Stimulated activated CD8-positive, alpha-beta memory T cell treated with anti-CD3 and anti-CD28 coated beads, Interleukin-15, amount 100 ng/mL, for 48 hours (primary cell): ENCODE results near the gene SOX10.

Source experiments
- DNase-seq, 2 donors: peaks; one replicate each; pipeline ENCODE4 v3.0.0-alpha.2; 2020; ENCODE audit warnings: low read depth in 2 of 2

SOX10 gene

DNA sequence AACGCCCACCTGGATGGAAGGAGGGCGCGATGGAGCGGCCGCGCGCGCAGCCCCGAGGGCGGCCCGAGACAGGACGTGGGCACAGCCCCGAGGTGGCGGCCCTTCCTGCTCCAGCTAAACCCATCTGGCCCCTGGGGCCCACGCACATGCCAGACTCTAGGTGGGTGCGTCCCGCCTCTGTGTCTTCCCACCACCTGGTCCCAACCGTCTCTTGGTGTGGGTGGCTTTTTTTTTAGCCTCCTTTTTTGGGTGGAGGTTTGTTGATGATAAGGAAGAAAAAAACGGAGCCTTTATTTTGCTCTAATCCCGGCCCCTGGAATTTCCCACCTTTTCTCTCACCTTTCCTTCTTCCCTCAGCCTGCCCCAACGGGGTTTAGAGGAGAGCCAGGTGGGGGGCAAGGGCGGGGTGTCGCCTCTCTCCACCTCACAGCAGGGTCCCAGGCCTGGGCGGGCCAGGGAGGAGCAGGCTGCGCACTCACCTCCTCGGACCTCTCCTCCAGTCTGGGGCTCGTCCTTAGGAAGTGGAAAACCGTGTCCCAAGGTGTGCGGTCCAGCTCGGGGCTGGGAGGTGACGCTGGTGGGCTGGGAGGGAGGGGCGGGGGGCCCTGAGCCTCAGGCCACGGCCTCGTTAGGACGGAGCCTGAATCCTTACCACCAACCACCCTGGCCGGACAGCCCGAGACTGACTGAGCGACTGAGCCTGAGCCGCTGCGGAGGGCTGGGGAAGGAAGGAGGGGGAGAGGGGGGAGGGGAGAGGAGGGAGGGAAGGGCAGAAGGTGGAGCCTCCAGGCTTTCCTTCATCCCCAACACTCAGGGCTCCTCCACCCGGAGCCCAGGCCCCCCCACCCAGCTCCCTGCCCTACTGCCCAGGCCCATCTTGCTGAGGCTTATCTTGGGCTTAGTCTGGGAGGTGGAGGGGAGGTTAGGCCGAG, at the start of gene SOX10:
Gene SOX10 (minus strand): TSS at position 696 of the 932 bp plus-strand sequence. CDS start 771 bp downstream, outside the sequence.
- DNase-seq = no peak

DNA sequence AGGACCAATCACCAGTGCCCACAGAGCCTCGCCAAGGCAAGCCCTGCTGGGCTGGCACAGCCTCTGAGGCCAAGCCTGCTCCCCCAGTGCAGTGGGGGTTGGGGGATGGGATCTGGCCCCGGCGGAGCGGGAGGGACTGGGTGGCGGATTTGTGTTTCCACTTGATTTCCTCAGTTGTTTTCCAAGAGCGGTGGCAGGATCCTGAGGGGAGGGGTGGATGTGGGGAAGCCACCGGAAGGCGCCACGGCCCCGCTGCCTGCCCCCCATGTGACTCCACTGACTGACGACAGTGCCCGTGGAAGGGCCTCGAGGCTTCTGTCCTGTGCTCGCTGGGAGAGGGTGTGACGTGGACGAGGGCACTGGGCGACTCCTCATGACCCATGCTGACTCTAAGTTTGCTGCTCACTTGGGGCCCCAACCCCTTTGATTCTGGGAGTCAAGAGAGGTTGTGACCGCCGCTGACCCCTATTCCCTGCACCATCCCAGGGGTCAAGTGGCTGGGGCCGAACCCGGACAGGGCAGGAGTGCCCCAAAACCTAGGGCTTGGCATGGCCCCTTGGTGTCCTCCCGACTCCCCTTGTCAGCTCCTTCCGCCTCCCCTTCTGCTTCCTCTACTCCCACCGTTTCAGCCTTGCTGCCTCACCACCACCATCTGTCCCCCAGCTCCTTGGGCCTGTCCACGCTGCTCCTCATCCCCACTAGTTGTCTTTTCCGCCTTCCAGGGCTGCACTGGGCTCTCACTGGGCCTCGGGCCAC, 49.3 kb upstream of the SOX10 start:
- DNase-seq = no peak

DNA sequence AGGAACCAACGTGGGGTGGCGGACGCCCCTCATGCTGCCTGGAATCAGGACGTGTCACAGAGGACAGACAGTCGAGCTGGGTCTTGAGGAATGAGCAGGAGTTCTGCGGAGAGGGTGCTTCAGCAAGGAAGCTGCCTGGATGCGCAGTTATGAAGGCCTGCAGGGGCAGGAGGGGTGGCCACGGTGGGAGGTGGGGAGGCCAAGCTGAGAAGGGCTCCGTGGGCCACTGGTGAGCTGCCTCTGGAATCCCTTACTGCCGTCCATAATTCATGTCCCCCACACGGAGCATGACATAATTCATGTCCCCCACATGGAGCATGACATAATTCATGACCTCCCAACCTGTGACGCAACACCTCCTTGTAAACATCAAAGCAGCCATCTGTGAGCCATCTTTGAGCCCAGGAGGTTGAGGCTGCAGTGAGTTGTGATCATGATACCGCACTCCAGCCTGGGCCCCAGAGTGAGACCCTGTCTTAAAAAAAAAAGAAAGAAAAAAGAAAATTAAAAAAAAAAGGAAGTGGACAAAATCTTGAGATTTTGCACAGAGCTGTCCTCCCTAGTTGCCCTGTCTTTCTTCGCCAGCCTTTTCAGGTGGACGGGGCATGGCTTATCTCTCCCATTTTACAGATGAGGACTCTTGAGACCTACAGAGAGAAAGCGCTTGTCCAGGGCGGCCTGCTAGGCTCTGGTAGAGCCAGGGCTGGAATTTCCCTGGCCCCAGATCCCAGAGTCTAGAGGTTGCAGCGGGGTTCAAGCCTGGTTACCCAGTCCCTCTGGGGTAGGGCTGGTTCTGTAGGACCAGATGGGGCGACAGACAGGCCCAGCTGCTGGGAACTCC, 48.5 kb upstream of the SOX10 start:
- DNase-seq = no peak

DNA sequence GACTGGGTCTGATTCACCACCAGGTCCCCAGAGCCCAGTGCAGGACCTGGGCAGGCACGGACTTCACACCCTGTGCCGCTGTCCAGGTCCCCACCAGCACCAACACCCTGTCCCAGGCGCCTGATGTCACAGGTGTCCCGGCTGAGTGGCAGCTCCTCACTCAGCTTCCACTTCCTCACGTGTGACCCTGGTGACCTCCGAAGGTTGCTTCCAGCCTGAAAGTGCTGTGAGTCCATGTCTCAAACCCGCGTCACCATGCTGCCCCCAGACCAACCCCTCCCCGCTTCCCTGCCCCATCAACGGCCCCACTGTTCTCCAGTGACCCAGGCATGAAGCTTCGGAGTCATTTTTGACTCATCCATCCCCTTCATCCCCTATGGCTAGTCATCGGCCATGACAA, 47.1 kb upstream of the SOX10 start:
- DNase-seq = no peak

DNA sequence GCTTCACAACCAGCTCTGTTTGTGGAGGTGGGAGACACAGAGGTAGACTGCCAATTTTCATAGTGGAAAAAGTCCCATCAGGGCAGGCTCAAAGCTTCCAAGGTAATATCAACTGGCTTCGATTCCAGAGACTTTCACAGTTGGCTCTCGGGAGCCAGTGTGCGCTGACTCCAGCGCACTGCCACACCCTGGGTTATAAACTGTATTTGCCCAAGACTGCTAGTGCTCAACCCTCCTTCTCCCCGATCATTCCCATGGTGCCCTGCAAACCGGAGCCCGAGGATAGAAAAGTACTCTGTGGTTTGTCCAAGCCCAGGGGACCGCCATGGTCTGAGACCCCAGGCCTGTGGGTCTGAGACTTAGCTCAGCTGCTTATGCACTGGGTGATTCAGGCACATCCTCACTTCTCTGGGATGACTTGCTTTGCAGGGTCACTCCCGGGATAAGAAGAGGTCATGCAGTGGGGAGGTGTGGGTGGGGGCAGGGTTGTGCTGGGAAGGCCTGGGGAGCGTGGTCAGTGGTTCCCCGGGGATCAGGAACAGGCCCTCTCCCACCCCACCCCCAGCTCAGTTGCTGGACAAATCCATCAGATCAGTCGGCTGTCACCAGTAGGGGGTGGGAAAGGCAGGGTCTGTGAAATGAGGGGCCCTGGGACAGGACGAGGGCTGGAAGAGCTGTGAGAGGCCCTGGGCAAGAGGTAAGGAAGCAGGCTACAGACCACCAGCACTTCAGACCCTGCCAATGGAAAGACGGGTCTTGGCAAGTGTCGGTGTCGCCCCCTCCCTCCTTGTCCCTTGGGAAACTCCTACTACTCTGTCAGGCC, 46.2 kb upstream of the SOX10 start:
- DNase-seq = no peak

DNA sequence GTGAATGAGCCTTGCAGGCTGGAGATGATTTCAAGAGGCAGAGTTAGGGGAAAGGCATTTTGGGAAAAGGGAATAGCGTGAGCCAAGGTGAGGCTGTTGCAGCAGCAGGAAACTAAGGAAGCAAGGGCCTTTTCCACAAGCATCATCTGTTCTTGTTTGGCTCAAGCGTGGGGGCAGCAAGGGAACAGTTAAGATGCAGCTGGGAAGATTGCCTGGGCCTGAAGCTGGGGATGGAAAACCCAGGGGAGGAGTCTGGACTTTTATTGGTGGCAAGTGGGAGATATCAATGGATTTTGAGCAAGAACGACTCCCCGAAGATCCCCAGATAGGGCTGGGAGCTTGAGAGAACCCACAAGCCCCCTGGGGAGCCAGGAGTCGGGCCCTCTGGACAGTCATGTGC, 45.5 kb upstream of the SOX10 start:
- no peak for DNase-seq

GRCh38 chr22:38029370-38029769, 45.0 kb upstream of the SOX10 start:
- no peak for DNase-seq

DNA sequence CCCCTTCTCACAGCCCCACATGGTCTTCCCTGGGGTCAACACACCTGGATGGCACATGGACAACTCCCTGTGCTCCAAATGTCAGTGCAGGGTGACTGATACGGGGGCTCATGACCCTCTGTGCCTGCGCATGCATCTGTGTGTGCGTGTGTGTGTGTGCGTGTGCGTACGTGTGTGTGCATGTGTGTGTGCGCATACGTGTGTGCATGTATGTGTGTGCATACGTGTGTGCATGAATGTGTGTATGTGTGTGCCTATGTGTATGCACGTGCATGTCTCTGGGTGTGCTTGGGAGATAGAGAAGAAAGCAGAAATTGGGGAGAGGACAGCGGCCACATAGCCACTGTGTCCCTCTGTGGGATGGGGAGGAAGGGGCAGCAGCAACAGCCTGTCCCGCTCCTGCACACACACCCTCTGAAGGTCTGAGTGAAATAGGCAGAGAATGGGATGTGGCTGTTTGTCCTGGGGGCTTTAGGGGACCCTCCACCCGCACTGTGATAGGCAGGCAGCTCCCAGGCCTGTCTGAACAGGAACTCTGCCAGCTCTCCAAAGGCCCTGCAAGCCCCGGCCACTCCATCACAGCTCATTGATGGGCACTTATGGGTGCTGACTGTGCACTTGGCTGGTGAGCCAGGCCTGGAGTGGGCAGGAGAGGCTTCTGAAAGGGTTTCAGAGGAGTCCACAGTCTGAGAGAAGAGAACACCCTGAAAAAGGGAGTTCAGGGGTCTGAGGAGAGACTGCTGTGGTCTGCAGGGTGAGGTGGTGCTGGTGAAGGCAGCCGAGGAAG, 44.2 kb upstream of the SOX10 start:
- DNase-seq = no peak

DNA sequence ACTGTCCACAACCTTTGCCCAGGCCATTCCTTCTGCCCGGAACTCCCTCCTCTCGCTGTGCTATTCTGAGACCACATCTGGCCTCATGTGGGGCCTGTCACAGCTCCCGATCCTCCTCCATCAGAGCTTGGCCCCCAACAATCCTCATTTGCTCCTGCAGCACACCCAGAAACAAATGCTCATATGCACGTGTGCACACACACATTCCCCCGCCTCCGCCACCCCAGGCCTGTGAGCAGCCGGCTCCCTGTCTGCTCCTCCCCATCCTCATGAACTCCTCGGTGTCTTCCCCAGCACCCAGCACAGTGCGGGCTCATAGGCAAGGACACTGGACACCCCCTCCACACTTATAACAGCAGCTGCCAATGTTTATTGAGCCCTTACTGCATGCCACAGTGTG, 43.1 kb upstream of the SOX10 start:
- no peak for DNase-seq

- DNase-seq = no peak
Measured at GRCh38 chr22:38026130-38027111, 42.1 kb upstream of the SOX10 start.

GRCh38 chr22:38025514-38025913, 41.2 kb upstream of the SOX10 start:
- no peak for DNase-seq

DNA sequence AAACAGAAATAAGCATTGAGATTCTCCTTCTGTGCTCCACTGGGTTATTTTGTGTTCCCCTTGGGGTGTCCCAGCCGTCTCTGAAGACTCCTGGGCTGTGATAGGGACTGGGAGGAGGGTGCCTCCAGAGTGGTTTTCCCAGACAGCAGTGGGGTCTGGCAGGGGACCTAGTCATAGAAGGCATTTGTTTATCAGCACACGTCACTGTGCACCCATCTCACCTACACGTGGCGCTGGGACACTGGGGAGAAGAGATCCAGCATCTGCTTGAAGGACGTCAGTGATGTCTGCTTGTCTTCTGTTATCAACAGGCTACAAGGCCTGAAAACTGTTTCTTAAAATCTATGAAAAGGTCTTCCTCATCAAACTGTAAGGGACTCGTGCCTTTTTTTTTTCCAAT, 38.7 kb upstream of the SOX10 start:
- no peak for DNase-seq

DNA sequence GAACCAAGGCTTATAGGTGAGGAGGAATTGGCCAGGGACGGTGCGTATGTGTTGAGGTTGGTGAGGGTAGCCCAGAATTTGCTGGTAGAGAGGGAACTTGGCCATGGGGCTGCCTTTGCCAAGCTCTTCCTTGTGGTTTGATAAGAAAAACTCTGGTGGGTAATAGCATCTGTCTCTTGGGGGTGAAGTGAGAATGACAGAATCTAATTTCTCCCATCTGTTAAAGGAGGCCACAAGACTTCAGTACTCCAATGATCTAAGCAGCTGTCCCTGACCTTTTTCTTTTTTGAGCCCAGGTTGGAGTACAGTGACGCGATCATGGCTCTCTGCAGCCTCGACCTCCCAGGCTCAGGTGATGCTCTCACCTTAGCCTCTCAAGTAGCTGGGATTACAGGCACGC, 36.9 kb upstream of the SOX10 start:
- no peak for DNase-seq

DNA sequence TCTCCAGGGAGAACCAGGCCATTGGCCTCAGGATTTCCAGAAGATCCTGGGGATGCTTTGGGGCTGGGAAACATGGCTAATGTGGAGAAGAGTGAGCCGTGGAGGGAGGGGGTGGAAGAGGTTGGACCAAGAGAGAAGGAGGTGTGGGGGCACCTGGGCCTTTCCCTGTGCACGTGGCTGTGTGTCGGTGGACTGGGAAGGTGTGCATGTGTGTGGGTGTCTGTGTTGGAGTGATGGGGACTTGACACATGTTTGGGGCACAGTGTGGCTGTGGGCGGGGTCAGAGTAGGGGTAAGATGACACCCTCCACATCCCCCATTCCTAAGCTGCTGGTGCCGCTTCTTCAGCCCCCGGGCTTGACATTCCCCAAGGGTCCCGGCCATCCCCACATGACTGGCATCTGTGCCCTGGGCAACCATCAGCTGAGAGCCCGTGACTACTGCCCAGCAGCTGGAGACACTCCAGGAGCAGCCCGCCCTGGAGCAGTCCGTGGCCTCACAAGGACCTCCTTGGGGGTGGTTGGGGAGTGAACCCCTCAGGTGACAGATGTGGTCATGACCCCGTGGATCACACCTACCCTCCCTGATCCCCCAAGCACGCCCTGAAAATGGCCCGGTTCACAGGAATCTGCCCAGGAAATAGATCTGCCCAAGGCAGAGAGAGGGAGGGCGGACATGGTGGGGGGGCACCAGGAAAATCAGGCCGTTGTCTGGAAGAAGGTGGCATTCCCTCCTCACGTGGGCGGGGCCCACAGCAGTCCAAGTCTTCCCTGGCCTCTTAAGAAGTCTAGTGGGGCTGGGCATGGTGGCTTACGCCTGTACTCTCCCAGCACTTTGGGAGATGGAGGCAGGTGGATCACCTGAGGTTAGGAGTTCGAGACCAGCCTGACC, 34.8 kb upstream of the SOX10 start:
- DNase-seq = no peak

DNA sequence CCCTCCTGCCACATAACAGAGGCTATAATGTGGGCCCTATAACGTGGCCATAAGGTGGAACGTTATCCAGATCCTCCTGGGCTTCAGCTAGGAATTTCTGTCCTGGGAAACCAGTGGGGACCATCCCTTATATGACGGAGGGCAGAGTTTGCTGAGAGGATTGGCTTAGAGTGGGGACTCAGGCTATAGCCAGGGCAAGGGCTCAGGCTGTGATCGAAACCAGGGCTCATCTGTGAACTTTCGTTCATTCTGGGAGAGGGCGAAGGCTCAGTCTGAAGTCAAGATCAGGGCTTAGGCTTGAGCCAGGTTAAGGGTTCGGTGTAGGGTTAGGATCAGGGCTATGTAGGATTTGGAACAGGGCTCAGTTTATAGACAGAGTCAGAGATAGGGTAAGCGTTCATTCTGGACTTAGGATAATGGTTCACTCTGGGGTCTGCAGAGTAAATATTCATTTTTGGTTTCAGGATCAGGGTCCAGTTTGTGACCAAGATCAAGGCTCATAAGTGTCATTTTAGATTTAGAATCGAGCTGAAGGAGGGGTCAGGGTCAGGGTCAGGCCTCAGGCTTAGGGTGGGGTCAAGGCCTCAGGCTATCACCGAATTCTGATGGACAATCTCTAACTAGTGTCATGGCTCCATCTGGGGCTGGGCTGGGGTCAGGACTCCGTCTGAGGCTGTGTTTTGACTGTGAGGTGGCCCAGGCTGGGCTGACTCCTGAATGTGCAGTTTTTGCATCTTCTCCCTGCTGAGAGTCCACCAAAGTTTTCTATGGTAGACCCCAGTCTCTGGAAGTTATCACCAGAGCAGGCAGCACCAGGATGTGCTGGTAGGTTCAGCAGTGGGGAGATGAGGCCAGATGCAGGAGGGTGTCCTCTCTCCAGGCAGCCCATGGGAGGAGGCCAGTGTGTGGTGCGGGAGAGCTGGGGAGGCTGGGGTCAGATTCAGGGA, 33.9 kb upstream of the SOX10 start:
- no peak for DNase-seq

DNA sequence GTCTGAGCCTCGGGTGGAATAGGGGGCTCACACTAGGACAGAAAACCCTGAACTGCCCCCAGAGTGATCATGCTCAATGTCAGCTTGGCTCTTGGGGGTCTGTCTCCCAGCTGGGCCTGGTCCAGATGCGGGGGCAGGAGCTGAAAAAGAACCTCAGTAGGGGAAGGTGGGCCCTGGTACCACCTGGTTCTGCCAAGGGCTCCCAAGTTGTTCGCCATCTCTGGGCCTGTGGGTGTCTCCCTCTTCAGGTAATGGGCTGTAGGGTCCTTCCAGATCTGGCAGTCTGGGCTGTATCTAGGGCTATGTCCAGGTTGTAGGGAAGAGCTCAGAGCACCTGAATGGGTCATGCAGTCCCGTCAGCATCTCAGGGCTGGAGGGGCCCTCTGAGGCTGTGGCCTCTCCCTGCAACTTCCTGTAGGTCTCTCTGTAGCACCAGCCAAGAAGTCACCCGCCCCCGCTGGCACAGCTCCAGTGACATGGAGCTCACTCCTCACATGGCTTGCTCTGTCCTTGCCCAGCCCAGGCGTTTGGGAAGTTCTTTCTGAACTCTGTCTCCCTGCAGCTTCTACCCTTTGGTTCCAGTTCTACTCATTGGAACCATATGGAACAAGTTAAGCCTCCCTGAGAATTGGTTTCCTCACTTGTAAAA, 33.0 kb upstream of the SOX10 start:
- DNase-seq = no peak
